Gastrocnemius medialis (tissue), 4 donors: ENCODE results near the gene HINT3.

Experiments
- CTCF ChIP-seq, 5 experiments: fragments of 450-650 bp in 3 of 5; fragments of 200-600 bp in 2 of 5; sonication (generic) in 2 of 5; IDR thresholded peaks in 4 of 5; conservative IDR thresholded peaks in 1 of 5; 1 replicate in 4 of 5; 2 replicates in 1 of 5; pipeline ENCODE4 v1.5.1; 2016 to 2019; ENCODE audit warnings: antibody characterized with exemption in 5 of 5, mild to moderate bottlenecking in 3 of 5, moderate library complexity in 3 of 5
- POLR2A ChIP-seq, 2 donors: fragments of 450-650 bp; IDR thresholded peaks; one replicate each; pipeline ENCODE4 v1.6.1; 2017; ENCODE audit warnings: antibody characterized with exemption in 2 of 2, mild to moderate bottlenecking in 2 of 2, moderate library complexity in 2 of 2

- no peak for TF ChIP-seq CTCF (IDR thresholded peaks at IDR 0.05 in 4 of 5, conservative IDR thresholded peaks at IDR 0.05 in 1 of 5)
- TF ChIP-seq POLR2A (IDR thresholded peaks at IDR 0.05), result no peak
These were observed 11.7 kb upstream of the HINT3 start for GRCh38 chr6:125944896-125945295.
